Vagina (tissue), 2 donors: ENCODE data around the gene KCTD16. TPM values are rescaled to one million over a fixed set of nuclear protein-coding genes. Genes with fewer than 3 reads are reported as not detected.

ENCODE experiments used
- DNase-seq, 2 donors: peaks; one replicate each; pipeline ENCODE4 v3.0.0-alpha.2; 2017; ENCODE audit errors: extremely low spot score in 2 of 2
- H3K27ac ChIP-seq: fragments of 200-600 bp; sonication (generic); one replicate; pipeline ENCODE4 v1.5.1; 2019
- H3K27me3 ChIP-seq: fragments of 200-600 bp; sonication (generic); one replicate; pipeline ENCODE4 v1.5.1; 2019
- H3K36me3 ChIP-seq, 2 donors: fragments of 200-600 bp; sonication (generic); one replicate each; pipeline ENCODE4 v1.5.1; 2017 to 2019
- H3K4me1 ChIP-seq: fragments of 200-600 bp; sonication (generic); one replicate; pipeline ENCODE4 v1.5.1; 2019
- H3K4me3 ChIP-seq, 2 donors: fragments of 200-600 bp; sonication (generic); 1 replicate in 1 of 2; 2 replicates in 1 of 2; pipeline ENCODE4 v1.5.1; 2016 to 2019
- H3K9me3 ChIP-seq: fragments of 200-600 bp; sonication (generic); one replicate; pipeline ENCODE4 v1.5.1; 2019
- POLR2A ChIP-seq, 2 donors: fragments of 450-650 bp; IDR thresholded peaks; one replicate each; pipeline ENCODE4 v1.6.1; 2017; ENCODE audit warnings: antibody characterized with exemption in 2 of 2, mild to moderate bottlenecking in 2 of 2, moderate library complexity in 2 of 2
- POLR2AphosphoS5 ChIP-seq, 2 donors: sonication (generic); formaldehyde crosslinking; IDR thresholded peaks; one replicate each; pipeline ENCODE4 v1.9.0; 2017; ENCODE audit warnings: antibody characterized with exemption in 2 of 2, mild to moderate bottlenecking in 2 of 2, low read depth in 1 of 2; ENCODE audit not compliant: insufficient read depth in 1 of 2
- intact Hi-C: fragments of 100-400 bp; cut with DNase I; formaldehyde crosslinking; loops from one replicate; pipeline ENCODE4 v1.15.1; 2023
- total RNA-seq: library from RNA; depleted of rRNA; stranded (reverse); fragments of >200 nt; gene quantifications from one replicate; pipeline ENCODE4 v1.2.3, GENCODE V29; 2016
- TF ChIP-seq, protein P1 (sequence below), 3 experiments: fragments of 450-650 bp in 2 of 3; fragments of 200-600 bp in 1 of 3; sonication (generic) in 1 of 3; IDR thresholded peaks; one replicate each; pipeline ENCODE4 v1.5.1; 2017 to 2019; ENCODE audit warnings: antibody characterized with exemption in 3 of 3, mild to moderate bottlenecking in 2 of 3, moderate library complexity in 2 of 3

The KCTD16 gene
- total RNA-seq, 1 donor from 2014 or later = 0.25 TPM

DNA sequence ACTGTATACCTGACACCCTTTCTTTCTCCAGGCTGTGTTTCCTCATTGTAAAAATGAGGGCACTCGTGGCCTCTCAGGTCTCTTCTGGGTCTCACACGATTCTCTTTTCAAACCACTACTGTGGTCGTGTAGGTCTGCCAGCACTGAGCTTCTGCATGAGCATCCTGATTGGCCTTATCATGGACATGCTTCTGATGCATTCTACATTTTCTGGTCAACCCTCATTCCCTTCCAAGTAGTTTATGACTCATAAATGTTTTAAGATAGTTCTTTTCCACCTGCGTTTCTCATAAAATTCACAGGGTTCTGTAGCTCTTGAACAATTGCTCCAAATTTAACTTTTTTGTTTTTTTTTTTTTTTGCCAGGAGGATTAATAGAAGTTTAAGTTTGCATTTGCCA lies 294.8 kb downstream of the KCTD16 start:
- no peaks in the 10 kb centered on the region for H3K27me3 ChIP-seq
- no peak for DNase-seq
- H3K9me3 ChIP-seq = no peaks in the 10 kb centered on the region
- H3K36me3 ChIP-seq = no peaks in the 10 kb centered on the region
- H3K4me3 ChIP-seq = no peak overlapping the region
- intact Hi-C loops = no loop called here
- no peak for TF ChIP-seq POLR2A (IDR thresholded peaks at IDR 0.05)
- TF ChIP-seq POLR2AphosphoS5 (IDR thresholded peaks at IDR 0.05; ENCODE audit: insufficient read depth in 1 of 2, low read depth in 1 of 2) = no peak
- TF ChIP-seq, protein P1, sequence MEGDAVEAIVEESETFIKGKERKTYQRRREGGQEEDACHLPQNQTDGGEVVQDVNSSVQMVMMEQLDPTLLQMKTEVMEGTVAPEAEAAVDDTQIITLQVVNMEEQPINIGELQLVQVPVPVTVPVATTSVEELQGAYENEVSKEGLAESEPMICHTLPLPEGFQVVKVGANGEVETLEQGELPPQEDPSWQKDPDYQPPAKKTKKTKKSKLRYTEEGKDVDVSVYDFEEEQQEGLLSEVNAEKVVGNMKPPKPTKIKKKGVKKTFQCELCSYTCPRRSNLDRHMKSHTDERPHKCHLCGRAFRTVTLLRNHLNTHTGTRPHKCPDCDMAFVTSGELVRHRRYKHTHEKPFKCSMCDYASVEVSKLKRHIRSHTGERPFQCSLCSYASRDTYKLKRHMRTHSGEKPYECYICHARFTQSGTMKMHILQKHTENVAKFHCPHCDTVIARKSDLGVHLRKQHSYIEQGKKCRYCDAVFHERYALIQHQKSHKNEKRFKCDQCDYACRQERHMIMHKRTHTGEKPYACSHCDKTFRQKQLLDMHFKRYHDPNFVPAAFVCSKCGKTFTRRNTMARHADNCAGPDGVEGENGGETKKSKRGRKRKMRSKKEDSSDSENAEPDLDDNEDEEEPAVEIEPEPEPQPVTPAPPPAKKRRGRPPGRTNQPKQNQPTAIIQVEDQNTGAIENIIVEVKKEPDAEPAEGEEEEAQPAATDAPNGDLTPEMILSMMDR (IDR thresholded peaks at IDR 0.05) = no peak
- no peaks in the 10 kb centered on the region for H3K4me1 ChIP-seq
- H3K27ac ChIP-seq = no peak overlapping the region

DNA sequence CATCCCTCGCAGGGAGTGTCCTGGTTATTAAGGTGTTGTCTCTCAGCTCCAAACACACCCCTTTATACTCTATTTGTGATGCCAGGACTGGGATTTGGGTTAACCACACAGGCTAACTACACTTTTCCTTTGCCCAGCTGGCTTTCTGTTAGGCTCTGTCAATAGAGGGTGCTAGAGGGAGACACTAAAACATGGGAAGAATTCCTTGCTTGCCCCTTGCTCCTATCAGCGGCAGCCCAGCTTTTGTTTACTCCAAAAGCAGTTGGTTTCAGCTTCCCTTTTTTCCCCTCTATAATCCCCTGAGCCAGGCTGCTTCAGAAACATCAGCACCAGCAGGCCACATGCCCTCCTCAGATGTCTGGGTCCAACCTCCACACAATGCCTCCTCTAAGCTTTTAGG lies 297.1 kb downstream of the KCTD16 start:
- H3K36me3 ChIP-seq = no peaks in the 10 kb centered on the region
- intact Hi-C loops = no loop called here
- H3K9me3 ChIP-seq = no peaks in the 10 kb centered on the region
- no peaks in the 10 kb centered on the region for H3K27me3 ChIP-seq
- TF ChIP-seq POLR2A (IDR thresholded peaks at IDR 0.05) (no peak), POLR2AphosphoS5 (IDR thresholded peaks at IDR 0.05; ENCODE audit: insufficient read depth in 1 of 2, low read depth in 1 of 2) (no peak)
- TF ChIP-seq, protein P1 (IDR thresholded peaks at IDR 0.05) = no peak
- no peak overlapping the region for H3K4me3 ChIP-seq
- no peaks in the 10 kb centered on the region for H3K4me1 ChIP-seq
- no peak overlapping the region for H3K27ac ChIP-seq
- DNase-seq = no peak

DNA sequence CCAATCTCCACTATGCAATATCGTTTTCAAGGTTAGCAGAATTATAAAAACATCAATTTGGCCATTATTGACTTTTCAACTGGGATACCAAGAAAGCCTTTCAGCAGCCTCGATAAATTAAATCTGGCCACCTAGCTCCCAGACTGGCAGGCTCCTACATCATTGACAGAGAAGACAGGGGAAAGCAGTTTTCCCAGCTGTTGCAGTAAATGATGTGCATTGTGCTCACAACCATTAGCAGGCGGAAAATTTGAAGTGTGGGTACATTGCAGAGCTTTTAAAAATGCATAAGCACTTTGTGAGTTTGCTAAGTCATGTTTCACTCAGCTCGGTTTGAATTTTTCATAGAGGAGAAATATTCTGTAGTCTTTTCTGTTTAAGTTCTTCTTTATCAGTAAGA lies 297.9 kb downstream of the KCTD16 start:
- H3K9me3 ChIP-seq = no peaks in the 10 kb centered on the region
- H3K27ac ChIP-seq = no peak overlapping the region
- no peaks in the 10 kb centered on the region for H3K27me3 ChIP-seq
- TF ChIP-seq, protein P1 (IDR thresholded peaks at IDR 0.05) = no peak
- TF ChIP-seq POLR2AphosphoS5 (IDR thresholded peaks at IDR 0.05; ENCODE audit: insufficient read depth in 1 of 2, low read depth in 1 of 2) (no peak), POLR2A (IDR thresholded peaks at IDR 0.05) (no peak)
- no peak for DNase-seq
- H3K36me3 ChIP-seq = no peaks in the 10 kb centered on the region
- intact Hi-C loops = no loop called here
- no peak overlapping the region for H3K4me3 ChIP-seq
- H3K4me1 ChIP-seq = no peaks in the 10 kb centered on the region

DNA sequence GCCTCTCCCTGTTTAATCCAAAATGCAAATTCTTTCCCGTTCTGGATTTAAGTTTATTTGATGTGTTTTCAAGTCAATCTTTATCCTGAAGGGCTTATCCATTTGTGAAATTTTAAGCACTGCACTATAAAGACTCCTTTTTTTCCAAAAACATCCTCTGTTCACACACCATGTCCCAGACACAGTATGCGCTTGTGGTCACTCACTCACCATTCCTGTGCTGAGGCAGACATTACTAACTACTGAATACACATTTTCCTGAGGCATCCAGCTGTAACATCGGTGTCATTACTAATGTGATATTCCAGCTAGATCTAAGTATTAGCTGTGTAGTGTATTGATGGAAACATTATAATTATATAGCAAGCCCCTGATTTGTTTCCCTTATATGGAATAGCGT lies 298.4 kb downstream of the KCTD16 start:
- intact Hi-C loops = no loop called here
- TF ChIP-seq POLR2A (IDR thresholded peaks at IDR 0.05) (no peak), POLR2AphosphoS5 (IDR thresholded peaks at IDR 0.05; ENCODE audit: insufficient read depth in 1 of 2, low read depth in 1 of 2) (no peak)
- TF ChIP-seq, protein P1 (IDR thresholded peaks at IDR 0.05) = no peak
- H3K27me3 ChIP-seq = no peaks in the 10 kb centered on the region
- H3K4me3 ChIP-seq = no peak overlapping the region
- H3K9me3 ChIP-seq = no peaks in the 10 kb centered on the region
- no peaks in the 10 kb centered on the region for H3K4me1 ChIP-seq
- DNase-seq = no peak
- H3K36me3 ChIP-seq = no peaks in the 10 kb centered on the region
- no peak overlapping the region for H3K27ac ChIP-seq

DNA sequence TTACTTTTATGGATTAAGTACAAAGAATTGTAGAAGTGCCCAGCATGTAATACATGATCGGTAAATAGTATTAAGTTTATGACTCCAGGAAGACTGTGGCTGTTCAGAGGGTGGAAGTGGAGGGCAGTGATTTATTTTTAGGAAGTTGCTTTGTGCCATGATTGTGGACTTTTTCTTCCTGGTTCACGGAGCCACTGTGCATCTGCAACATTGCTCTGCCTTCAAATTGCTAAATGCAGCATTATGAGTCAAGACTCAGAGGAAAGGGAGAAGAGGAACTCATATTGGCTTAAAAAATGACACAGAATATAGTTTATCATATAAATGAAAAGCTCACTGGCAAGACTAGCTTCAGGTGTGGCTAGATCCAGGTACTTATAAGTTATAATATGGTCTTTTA lies 301.5 kb downstream of the KCTD16 start:
- no peaks in the 10 kb centered on the region for H3K27me3 ChIP-seq
- TF ChIP-seq POLR2AphosphoS5 (IDR thresholded peaks at IDR 0.05; ENCODE audit: insufficient read depth in 1 of 2, low read depth in 1 of 2) (no peak), POLR2A (IDR thresholded peaks at IDR 0.05) (no peak)
- TF ChIP-seq, protein P1 (IDR thresholded peaks at IDR 0.05) = no peak
- DNase-seq = no peak
- no peaks in the 10 kb centered on the region for H3K4me1 ChIP-seq
- H3K36me3 ChIP-seq = no peaks in the 10 kb centered on the region
- intact Hi-C loops = no loop called here
- no peak overlapping the region for H3K27ac ChIP-seq
- H3K9me3 ChIP-seq = no peaks in the 10 kb centered on the region
- no peak overlapping the region for H3K4me3 ChIP-seq
